Measurements from ENCODE around the gene C6orf120.

Gene C6orf120

GRCh38 chr6:169659820-169660610 lies 41.9 kb upstream of the C6orf120 start:
- H3K4me3 ChIP-seq (ENCODE audit: low read depth, low read length), result no peak overlapping the region
- TF ChIP-seq CTCF (conservative IDR thresholded peaks at IDR 0.05; ENCODE audit: low read depth, low read length), result no peak
- DNase-seq (ENCODE audit: low read depth), result no peak

GRCh38 chr6:169660751-169661390 lies 41.1 kb upstream of the C6orf120 start:
- DNase-seq (ENCODE audit: low read depth), result no peak
- TF ChIP-seq CTCF (conservative IDR thresholded peaks at IDR 0.05; ENCODE audit: low read depth, low read length), result no peak
- H3K4me3 ChIP-seq (ENCODE audit: low read depth, low read length), result no peak overlapping the region

GRCh38 chr6:169661391-169661756 lies 40.6 kb upstream of the C6orf120 start:
- H3K4me3 ChIP-seq (ENCODE audit: low read depth, low read length), result no peak overlapping the region
- DNase-seq (ENCODE audit: low read depth), result no peak
- no peak for TF ChIP-seq CTCF (conservative IDR thresholded peaks at IDR 0.05; ENCODE audit: low read depth, low read length)

GRCh38 chr6:169663468-169663867 lies 38.5 kb upstream of the C6orf120 start:
- no peak overlapping the region for H3K4me3 ChIP-seq (ENCODE audit: low read depth, low read length)
- TF ChIP-seq CTCF (conservative IDR thresholded peaks at IDR 0.05; ENCODE audit: low read depth, low read length), result no peak
- no peak for DNase-seq (ENCODE audit: low read depth)

- H3K4me3 ChIP-seq (ENCODE audit: low read depth, low read length), result no peak overlapping the region
- no peak for DNase-seq (ENCODE audit: low read depth)
- no peak for TF ChIP-seq CTCF (conservative IDR thresholded peaks at IDR 0.05; ENCODE audit: low read depth, low read length)
These were observed 37.7 kb upstream of the C6orf120 start for GRCh38 chr6:169664227-169664626.

DNA sequence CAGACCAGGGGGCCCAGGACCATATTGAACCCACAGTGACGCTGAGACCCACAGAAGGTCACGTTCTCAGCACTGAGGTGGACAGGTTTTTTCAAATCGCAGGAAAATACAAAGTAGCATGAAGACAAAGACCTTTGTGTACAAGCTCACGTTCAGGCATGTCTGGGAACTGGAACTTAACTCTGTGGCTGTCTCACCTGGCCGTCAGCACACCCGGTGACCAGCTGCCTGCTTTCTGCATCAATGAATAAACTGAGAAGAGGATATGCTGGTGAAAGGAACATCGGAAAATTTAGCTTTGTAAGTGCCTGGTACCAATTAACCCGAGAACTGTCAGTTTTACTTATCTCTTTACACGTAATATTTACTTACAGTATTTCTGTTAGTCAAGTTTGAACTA lies 36.6 kb upstream of the C6orf120 start:
- no peak for DNase-seq (ENCODE audit: low read depth)
- H3K4me3 ChIP-seq (ENCODE audit: low read depth, low read length), result no peak overlapping the region
- TF ChIP-seq CTCF (conservative IDR thresholded peaks at IDR 0.05; ENCODE audit: low read depth, low read length), result no peak

DNA sequence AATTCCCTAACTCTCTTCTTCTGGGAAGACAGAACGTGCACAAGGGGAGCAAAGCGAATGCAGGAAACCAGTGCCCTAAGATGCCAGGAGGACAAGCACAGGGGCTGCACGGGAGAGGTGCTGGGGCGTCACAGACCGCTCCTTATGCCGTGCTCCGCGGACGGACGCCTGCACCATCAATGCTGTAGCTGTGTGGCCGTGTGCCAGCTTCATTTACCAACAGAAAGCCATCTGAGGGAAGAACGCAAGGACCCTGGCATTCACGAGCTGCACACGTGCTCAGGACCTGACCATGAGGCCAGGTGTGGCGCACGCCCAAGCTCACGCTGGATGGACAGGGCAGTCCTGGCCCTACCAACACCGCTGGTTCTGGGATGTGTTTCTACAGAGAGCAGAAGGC lies 35.5 kb upstream of the C6orf120 start:
- no peak for TF ChIP-seq CTCF (conservative IDR thresholded peaks at IDR 0.05; ENCODE audit: low read depth, low read length)
- no peak for DNase-seq (ENCODE audit: low read depth)
- H3K4me3 ChIP-seq (ENCODE audit: low read depth, low read length), result no peak overlapping the region

All from choroid plexus epithelial cell (primary cell).